ENCODE results near the gene CYP8B1. TPM values are rescaled to one million over a fixed set of nuclear protein-coding genes. Genes with fewer than 3 reads are reported as not detected.

Gene CYP8B1
- total and polyA plus RNA-seq, 2 of the 8 experiments (the other 6 are each of a cell fraction or from before 2014, with no cell fraction given) = not detected

GRCh38 chr3:42880601-42881451 lies 5.1 kb upstream of the CYP8B1 start:
- peak overlapping the region; percentile 55; the same call in 1 of the 2 replicates for H2BK20ac ChIP-seq (ENCODE audit: low read length)
- H4K20me1 ChIP-seq (replicated peaks in 1 of 2; ENCODE audit: control insufficient read depth in 1 of 2, insufficient read depth in 2 of 2, low read length in 2 of 2) = no peaks in the 10 kb centered on the region
- H2BK5ac ChIP-seq (ENCODE audit: low read depth, low read length) = peak overlapping the region; percentile 76
- no peak overlapping the region for H3K23ac ChIP-seq (ENCODE audit: insufficient read length)
- peak; percentile 74 to 86 for DNase-seq (ENCODE audit: low read depth in 1 of 2, low spot score in 2 of 2)
- no peak overlapping the region for H3K14ac ChIP-seq (ENCODE audit: insufficient read length)
- ChIA-PET POLR2A (ENCODE audit: partially characterized antibody) (interaction anchor here (0.8 to 1.2 kb wide), 5 partner anchors 8 to 76 kb away, joined by 3 to 7 read pairs (median 5); partner anchors contain the start of gene HIGD1A), CTCF (ENCODE audit: partially characterized antibody) (interaction anchor here (0.8 to 3.1 kb wide), 15 partner anchors 11 to 140 kb away, joined by 3 to 19 read pairs (median 6); no protein-coding TSS in a partner anchor)
- H3K9ac ChIP-seq (replicated peaks in 1 of 4; ENCODE audit: extremely low read depth in 1 of 4, low read depth in 3 of 4, low read length in 3 of 4) = peak overlapping the region in 3 of 4 experiments; percentile 42 to 57 (median 43); a peak in 2 of 7 replicates
- H3K27ac ChIP-seq (ENCODE audit: low read depth, low read length) = no peak overlapping the region
- H3K4me2 ChIP-seq (ENCODE audit: insufficient read depth in 1 of 2, low read depth in 2 of 2, low read length in 2 of 2) = peak overlapping the region; percentile 13 to 83; a peak in 3 of 4 replicates
- 28% methylated on average over 33 of the region's 61 CpGs; no CpG with 5 or more reads in 1 of the 2 experiments for WGBS, 2 experiments (ENCODE audit: extremely low coverage in 1 of 2, insufficient coverage in 1 of 2, insufficient read length in 1 of 2, insufficient replicate concordance in 2 of 2, low coverage in 1 of 2, low lambda C conversion rate in 2 of 2, missing lambda C conversion rate in 1 of 2)
- no peaks in the 10 kb centered on the region for H3K9me3 ChIP-seq (ENCODE audit: insufficient read depth in 2 of 2, low read depth in 1 of 2, low read length in 1 of 2)
- H3K56ac ChIP-seq (replicated peaks; ENCODE audit: insufficient read length, low read depth, low read length) = peak overlapping the region; percentile 20
- H3K79me2 ChIP-seq (ENCODE audit: control insufficient read depth in 1 of 2, insufficient read depth in 2 of 2, low read length in 2 of 2) = no peaks in the 10 kb centered on the region
- peak overlapping the region; percentile 90; the same call in 1 of the 2 replicates for H4K8ac ChIP-seq (ENCODE audit: extremely low read depth, insufficient read depth, low read length)
- H3K23me2 ChIP-seq (ENCODE audit: low read depth, low read length) = no peaks in the 10 kb centered on the region; the same call in 1 of the 2 replicates
- H2BK15ac ChIP-seq (ENCODE audit: low read length) = peak overlapping the region; percentile 75; the same call in 1 of the 2 replicates
- H4K91ac ChIP-seq (replicated peaks; ENCODE audit: insufficient read length, low read length) = peak overlapping the region; percentile 44
- no peaks in the 10 kb centered on the region for H3K79me1 ChIP-seq (ENCODE audit: low read depth, low read length)
- peak overlapping the region; percentile 69; the same call in 1 of the 2 replicates for H2BK12ac ChIP-seq (ENCODE audit: low read depth, low read length)
- no peak overlapping the region for H3K4ac ChIP-seq (replicated peaks; ENCODE audit: insufficient read length, low read depth, low read length)
- H2BK120ac ChIP-seq (replicated peaks; ENCODE audit: low read depth, low read length) = no peak overlapping the region
- no peaks in the 10 kb centered on the region for H3K36me3 ChIP-seq (ENCODE audit: control insufficient read depth in 2 of 4, insufficient read depth in 4 of 4, low read length in 3 of 4)
- H3K27me3 ChIP-seq (replicated peaks in 1 of 4; ENCODE audit: control insufficient read depth in 3 of 4, extremely low read depth in 1 of 4, insufficient read depth in 3 of 4, low read length in 3 of 4) = no peaks in the 10 kb centered on the region
- H4K5ac ChIP-seq (ENCODE audit: insufficient read length, low read depth, low read length) = peak overlapping the region; percentile 34
- peaks cover 3 to 12% (median 7%) of the 10 kb centered on the region in 4 experiments; a peak in 4 of 7 replicates for H3K4me1 ChIP-seq (replicated peaks in 1 of 4; ENCODE audit: control insufficient read depth in 3 of 4, insufficient read depth in 4 of 4, low read length in 3 of 4)
- peak overlapping the region; percentile 75; the same call in 1 of the 2 replicates for H3K18ac ChIP-seq (ENCODE audit: extremely low read depth, low read length)
- peak overlapping the region; percentile 16 to 63 (median 44); a peak in 7 of 8 replicates for H3K4me3 ChIP-seq (ENCODE audit: extremely low read depth in 1 of 4, insufficient read depth in 2 of 4, low read depth in 3 of 4, low read length in 4 of 4)
- 0 out of 2 replicates have a peak overlapping the region, but pooled peaks have one; percentile 70 for H2AK5ac ChIP-seq (ENCODE audit: low read depth, low read length)
- no peak for FAIRE-seq
- peak overlapping the region; percentile 73 for H2AFZ ChIP-seq (ENCODE audit: low read length)
- TF ChIP-seq KDM4A (IDR thresholded peaks at IDR 0.05; ENCODE audit: low read depth, low read length, severe bottlenecking) (peak; percentile 69), PHF8 (conservative IDR thresholded peaks at IDR 0.05; ENCODE audit: low read depth, low read length) (0 out of 2 replicates have a peak, but pooled peaks have one; percentile 38), FOSL1 (IDR thresholded peaks at IDR 0.05; ENCODE audit: insufficient read depth, low read depth, low read length) (no peak), GABPA (IDR thresholded peaks at IDR 0.05; ENCODE audit: borderline replicate concordance, insufficient read depth, low read length) (peak; percentile 51; the same call in 1 of the 2 replicates), GTF2F1 (IDR thresholded peaks at IDR 0.05; ENCODE audit: borderline replicate concordance, low read depth, low read length) (no peak), TAF1 (IDR thresholded peaks at IDR 0.05; ENCODE audit: low read depth, low read length) (peak; percentile 53; the same call in 1 of the 2 replicates), MAX (IDR thresholded peaks at IDR 0.05) (peak; percentile 66; the same call in 1 of the 2 replicates), CREB1 (IDR thresholded peaks at IDR 0.05) (peak; percentile 37), ASH2L (IDR thresholded peaks at IDR 0.05; ENCODE audit: low read length) (peak; percentile 70), POLR2AphosphoS5 (IDR thresholded peaks at IDR 0.05; ENCODE audit: low read depth, low read length) (peak; percentile 25; the same call in 1 of the 2 replicates)

All from H1 (cell line).